DOHH2 (cell line): ENCODE data around the gene TTC32.

ENCODE experiments used
- H3F3A ChIP-seq: fragments of 200-600 bp; sonication (generic), shearing (Covaris generic); 2 replicates; pipeline ENCODE4 v1.6.0; 2016; ENCODE audit warnings: antibody characterized with exemption, mild to moderate bottlenecking; ENCODE audit not compliant: control insufficient read depth, insufficient read depth
- H3K27ac ChIP-seq: fragments of 200-600 bp; sonication (generic); 2 replicates; pipeline ENCODE4 v1.5.1; 2014; ENCODE audit warnings: low read depth, mild to moderate bottlenecking, low read length, moderate library complexity
- H3K27me3 ChIP-seq: fragments of 200-600 bp; sonication (generic); 2 replicates; pipeline ENCODE4 v1.6.1; 2014; ENCODE audit warnings: mild to moderate bottlenecking, low read length, mixed read lengths; ENCODE audit not compliant: control insufficient read depth
- H3K36me3 ChIP-seq: fragments of 200-600 bp; sonication (generic); 2 replicates; pipeline ENCODE4 v1.6.1; 2014; ENCODE audit warnings: mild to moderate bottlenecking, low read length, moderate library complexity, mixed read lengths; ENCODE audit not compliant: control insufficient read depth
- H3K4me1 ChIP-seq: fragments of 200-600 bp; sonication (generic); 2 replicates; pipeline ENCODE4 v1.6.1; 2014; ENCODE audit warnings: mild to moderate bottlenecking, low read length, mixed read lengths; ENCODE audit not compliant: control insufficient read depth
- H3K4me2 ChIP-seq: fragments of 200-600 bp; sonication (generic); 2 replicates; pipeline ENCODE4 v1.6.0; 2014; ENCODE audit warnings: mild to moderate bottlenecking, low read length, moderate library complexity
- H3K4me3 ChIP-seq: fragments of 200-600 bp; sonication (generic); 2 replicates; pipeline ENCODE4 v1.5.1; 2014; ENCODE audit warnings: mild to moderate bottlenecking, low read length, mixed read lengths
- H3K79me2 ChIP-seq: fragments of 200-600 bp; sonication (generic); 2 replicates; pipeline ENCODE4 v1.6.1; 2014; ENCODE audit warnings: mild to moderate bottlenecking, low read length, mixed read lengths; ENCODE audit not compliant: control insufficient read depth
- H3K9me2 ChIP-seq: fragments of 200-600 bp; sonication (generic); replicated peaks from 2 replicates; pipeline ENCODE4 v1.6.1; 2014; ENCODE audit warnings: mild to moderate bottlenecking, low read length, mixed read lengths; ENCODE audit not compliant: control insufficient read depth
- H3K9me3 ChIP-seq: fragments of 200-600 bp; sonication (generic); 2 replicates; pipeline ENCODE4 v1.6.1; 2014; ENCODE audit warnings: antibody characterized with exemption, low read length, mixed read lengths; ENCODE audit not compliant: control insufficient read depth, insufficient read depth
- H4K20me1 ChIP-seq: fragments of 200-600 bp; sonication (generic); 2 replicates; pipeline ENCODE4 v1.6.0; 2014; ENCODE audit warnings: low read depth, mild to moderate bottlenecking, antibody characterized with exemption, low read length, moderate library complexity; ENCODE audit not compliant: control insufficient read depth, insufficient read depth
- CTCF ChIP-seq: fragments of 200-600 bp; sonication (generic); IDR thresholded peaks from one replicate; pipeline ENCODE4 v1.5.1; 2014; ENCODE audit warnings: antibody characterized with exemption, mild to moderate bottlenecking, low read depth, low read length; ENCODE audit not compliant: poor library complexity, severe bottlenecking
- EZH2phosphoT487 ChIP-seq: fragments of 200-600 bp; sonication (generic); IDR thresholded peaks from 2 replicates; pipeline ENCODE4 v1.6.1; 2017; ENCODE audit warnings: borderline replicate concordance, mild to moderate bottlenecking, antibody characterized with exemption, low read length, moderate library complexity, mixed read lengths

Gene TTC32

GRCh38 chr2:19855542-19856431, 46.0 kb downstream of the TTC32 start:
- Histone ChIP-seq H3K27me3 (no peaks in the 10 kb centered on the region), H3K79me2 (no peaks in the 10 kb centered on the region), H4K20me1 (no peaks in the 10 kb centered on the region), H3K4me1 (no peaks in the 10 kb centered on the region), H3K4me3 (no peak overlapping the region), H3K9me3 (no peaks in the 10 kb centered on the region), H3F3A (no peaks in the 10 kb centered on the region), H3K27ac (no peak overlapping the region), H3K36me3 (no peaks in the 10 kb centered on the region), H3K4me2 (no peak overlapping the region), H3K9me2 (no peaks in the 10 kb centered on the region)
- TF ChIP-seq EZH2phosphoT487 (no peak), CTCF (no peak)

DNA sequence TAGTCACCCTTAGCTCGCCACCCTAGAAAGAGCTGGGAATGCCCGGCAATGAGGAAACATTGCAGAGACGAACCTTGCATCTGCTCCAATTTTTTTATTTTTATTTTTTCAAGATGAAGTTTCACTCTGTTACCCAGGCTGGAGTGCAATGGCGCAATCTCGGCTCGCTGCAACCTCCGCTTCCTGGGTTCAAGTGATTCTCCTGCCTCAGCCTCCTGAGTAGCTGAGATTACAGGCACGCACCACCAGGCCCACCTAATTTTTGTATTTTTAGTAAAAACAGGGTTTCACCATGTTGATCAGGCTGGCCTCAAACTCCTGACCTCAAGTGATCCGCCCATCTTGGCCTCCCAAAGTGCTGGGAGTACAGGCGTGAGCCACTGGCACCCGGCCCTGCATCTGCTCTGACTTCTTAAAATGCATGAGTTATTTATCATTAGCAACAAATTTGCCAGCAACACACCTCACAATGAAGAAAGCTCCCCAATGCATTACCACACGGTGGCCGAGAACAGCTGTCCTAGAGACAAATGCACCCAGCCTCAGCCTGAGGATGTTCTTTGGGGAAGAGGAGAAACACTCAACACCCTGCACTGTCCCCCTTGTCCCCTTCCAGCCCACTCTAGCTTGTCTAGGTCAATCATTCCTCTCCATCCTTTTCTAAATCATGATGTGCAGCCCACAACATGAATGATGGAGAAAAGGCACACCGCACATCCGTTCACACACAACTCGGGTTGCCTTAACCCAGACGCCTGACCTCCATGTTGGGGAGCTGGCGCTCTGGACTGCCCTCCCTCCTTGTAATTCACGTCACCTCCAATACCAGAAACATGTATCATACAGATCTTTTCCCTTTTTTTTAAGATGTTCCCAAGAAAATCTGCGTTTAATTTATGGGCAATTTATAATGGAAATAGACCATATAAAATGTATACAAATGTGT, 46.9 kb downstream of the TTC32 start:
- H3K27me3 ChIP-seq = no peaks in the 10 kb centered on the region
- TF ChIP-seq EZH2phosphoT487 = no peak
- TF ChIP-seq CTCF = no peak
- H3K4me3 ChIP-seq = no peak overlapping the region
- H3F3A ChIP-seq = no peaks in the 10 kb centered on the region
- no peaks in the 10 kb centered on the region for H4K20me1 ChIP-seq
- H3K4me2 ChIP-seq = no peak overlapping the region
- H3K36me3 ChIP-seq = no peaks in the 10 kb centered on the region
- no peaks in the 10 kb centered on the region for H3K9me3 ChIP-seq
- H3K27ac ChIP-seq = no peak overlapping the region
- no peaks in the 10 kb centered on the region for H3K9me2 ChIP-seq
- H3K4me1 ChIP-seq = no peaks in the 10 kb centered on the region
- no peaks in the 10 kb centered on the region for H3K79me2 ChIP-seq

- Histone ChIP-seq H3K27ac (no peak overlapping the region), H4K20me1 (no peaks in the 10 kb centered on the region), H3K36me3 (no peaks in the 10 kb centered on the region), H3K9me2 (no peaks in the 10 kb centered on the region), H3K27me3 (no peaks in the 10 kb centered on the region), H3K9me3 (no peaks in the 10 kb centered on the region), H3F3A (no peaks in the 10 kb centered on the region), H3K79me2 (no peaks in the 10 kb centered on the region), H3K4me3 (no peak overlapping the region), H3K4me2 (no peak overlapping the region), H3K4me1 (no peaks in the 10 kb centered on the region)
- TF ChIP-seq CTCF (no peak), EZH2phosphoT487 (no peak)
These were observed 50.6 kb downstream of the TTC32 start for GRCh38 chr2:19851116-19851695.
